Esophagus squamous epithelium (tissue), 4 donors: ENCODE measurements around the gene ADRM1.

Experiments used
- POLR2A ChIP-seq, 4 donors: fragments of 450-650 bp; IDR thresholded peaks; one replicate each; pipeline ENCODE4 v1.6.1; 2017; ENCODE audit warnings: antibody characterized with exemption in 4 of 4, mild to moderate bottlenecking in 4 of 4, moderate library complexity in 3 of 4
- TF ChIP-seq, protein P1 (sequence below), 6 experiments: fragments of 450-650 bp in 4 of 6; fragments of 200-600 bp in 2 of 6; sonication (generic) in 2 of 6; IDR thresholded peaks; one replicate each; pipeline ENCODE4 v1.5.1; 2016 to 2019; ENCODE audit warnings: antibody characterized with exemption in 6 of 6, mild to moderate bottlenecking in 4 of 6, moderate library complexity in 4 of 6

DNA sequence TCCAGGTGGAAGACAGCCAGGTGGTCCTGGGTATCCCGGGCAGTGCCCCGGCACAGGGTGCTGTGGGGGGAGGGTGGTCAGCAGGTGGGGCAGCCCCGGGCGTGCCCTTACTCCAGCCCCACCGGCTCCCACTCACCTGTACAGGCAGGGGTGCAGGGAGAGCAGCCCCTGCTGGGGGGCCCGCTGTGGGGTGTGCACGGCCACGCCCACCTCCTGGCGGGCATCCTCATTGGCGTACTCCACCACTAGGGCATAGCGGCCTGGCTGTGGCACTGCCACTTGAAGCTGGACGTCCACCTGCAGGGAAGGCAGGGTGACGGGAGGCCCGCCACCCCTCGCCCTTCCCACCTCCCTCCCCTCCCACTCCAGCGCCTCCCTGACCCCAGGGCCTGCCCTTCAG is 29.6 kb downstream of the ADRM1 start:
- TF ChIP-seq, protein P1, sequence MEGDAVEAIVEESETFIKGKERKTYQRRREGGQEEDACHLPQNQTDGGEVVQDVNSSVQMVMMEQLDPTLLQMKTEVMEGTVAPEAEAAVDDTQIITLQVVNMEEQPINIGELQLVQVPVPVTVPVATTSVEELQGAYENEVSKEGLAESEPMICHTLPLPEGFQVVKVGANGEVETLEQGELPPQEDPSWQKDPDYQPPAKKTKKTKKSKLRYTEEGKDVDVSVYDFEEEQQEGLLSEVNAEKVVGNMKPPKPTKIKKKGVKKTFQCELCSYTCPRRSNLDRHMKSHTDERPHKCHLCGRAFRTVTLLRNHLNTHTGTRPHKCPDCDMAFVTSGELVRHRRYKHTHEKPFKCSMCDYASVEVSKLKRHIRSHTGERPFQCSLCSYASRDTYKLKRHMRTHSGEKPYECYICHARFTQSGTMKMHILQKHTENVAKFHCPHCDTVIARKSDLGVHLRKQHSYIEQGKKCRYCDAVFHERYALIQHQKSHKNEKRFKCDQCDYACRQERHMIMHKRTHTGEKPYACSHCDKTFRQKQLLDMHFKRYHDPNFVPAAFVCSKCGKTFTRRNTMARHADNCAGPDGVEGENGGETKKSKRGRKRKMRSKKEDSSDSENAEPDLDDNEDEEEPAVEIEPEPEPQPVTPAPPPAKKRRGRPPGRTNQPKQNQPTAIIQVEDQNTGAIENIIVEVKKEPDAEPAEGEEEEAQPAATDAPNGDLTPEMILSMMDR (IDR thresholded peaks at IDR 0.05) = no peak
- no peak for TF ChIP-seq POLR2A (IDR thresholded peaks at IDR 0.05)
